Endothelial cell of umbilical vein (primary cell): Measurements from ENCODE around the gene NR3C1. TPM values are rescaled to one million over a fixed set of nuclear protein-coding genes. Genes with fewer than 3 reads are reported as not detected.

Experiments used
- BruUV-seq: library from RNA; stranded (reverse); fragments of 400-500 nt; replicated peaks from 2 replicates; lab custom pipeline; 2021; lab: Mats Ljungman, UMichigan
- CTCF ChIA-PET: fragments of 300-600, 350-600 bp; sonication (Branson Sonifier 250); formaldehyde crosslinking; loops from one replicate; lab custom pipeline; 2021; ENCODE audit warnings: antibody characterized with exemption, inconsistent platforms; lab: Charles Lee
- POLR2A ChIA-PET: fragments of 300-600, 350-600 bp; sonication (Branson Sonifier 250); formaldehyde crosslinking; loops from one replicate; lab custom pipeline; 2021; ENCODE audit warnings: antibody characterized with exemption, inconsistent platforms; lab: Charles Lee
- DNase-seq: peaks from one replicate; pipeline ENCODE4 v3.0.0-alpha.2; 2011; ENCODE audit warnings: low read depth, low spot score
- FAIRE-seq: peaks from 2 replicates; lab custom pipeline; 2011; peaks lifted over from hg19 to GRCh38; lab: Jason Lieb, UNC
- H2AFZ ChIP-seq: 2 replicates; pipeline ENCODE4 v1.6.0; 2012; ENCODE audit warnings: low read depth, low read length, control low read depth, inconsistent platforms
- H3K27ac ChIP-seq: 2 replicates; pipeline ENCODE4 v1.5.1; 2011; ENCODE audit warnings: low read depth, mild to moderate bottlenecking, control low read depth, low read length, moderate library complexity; ENCODE audit not compliant: insufficient read depth
- H3K27me3 ChIP-seq, 2 experiments: 2 replicates each; pipeline versions ENCODE4 v1.6.0 to v1.6.1; 2011; ENCODE audit warnings: low read length in 2 of 2, mixed read lengths in 1 of 2; ENCODE audit not compliant: control insufficient read depth in 2 of 2, insufficient read depth in 2 of 2
- H3K36me3 ChIP-seq, 2 experiments: 2 replicates in 1 of 2; 3 replicates in 1 of 2; pipeline ENCODE4 v1.5.1; 2011; ENCODE audit warnings: low read length in 2 of 2, mild to moderate bottlenecking in 1 of 2, moderate library complexity in 1 of 2; ENCODE audit not compliant: control insufficient read depth in 2 of 2, insufficient read depth in 2 of 2; ENCODE audit errors: extremely low read depth in 1 of 2
- H3K4me1 ChIP-seq: 3 replicates; pipeline ENCODE4 v1.5.1; 2011; ENCODE audit warnings: mild to moderate bottlenecking, low read length; ENCODE audit not compliant: control insufficient read depth, insufficient read depth; ENCODE audit errors: extremely low read depth
- H3K4me2 ChIP-seq: 2 replicates; pipeline ENCODE4 v1.6.1; 2011; ENCODE audit warnings: low read length, control low read depth, mixed read lengths; ENCODE audit not compliant: insufficient read depth
- H3K4me3 ChIP-seq, 3 experiments: fragments of 200-600 bp in 1 of 3; sonication (generic), shearing (Covaris generic) in 1 of 3; replicated peaks in 1 of 3; 2 replicates each; pipeline ENCODE4 v1.5.1; 2011 to 2016; ENCODE audit warnings: control low read depth in 3 of 3, low read length in 3 of 3, mild to moderate bottlenecking in 2 of 3, inconsistent platforms in 1 of 3, low read depth in 1 of 3, moderate library complexity in 1 of 3; ENCODE audit not compliant: insufficient read depth in 1 of 3
- H3K79me2 ChIP-seq: 2 replicates; pipeline ENCODE4 v1.6.0; 2012; ENCODE audit warnings: low read length, inconsistent platforms; ENCODE audit not compliant: control insufficient read depth, insufficient read depth
- H3K9ac ChIP-seq: replicated peaks from 2 replicates; pipeline ENCODE3; 2011; ENCODE audit warnings: low read length, control low read depth; ENCODE audit not compliant: insufficient read depth; ENCODE audit errors: extremely low read depth
- H3K9me1 ChIP-seq: replicated peaks from 3 replicates; pipeline ENCODE4 v1.6.0; 2011; ENCODE audit warnings: mild to moderate bottlenecking, low read length; ENCODE audit not compliant: control insufficient read depth, insufficient read depth; ENCODE audit errors: extremely low read depth
- H3K9me3 ChIP-seq: replicated peaks from 2 replicates; pipeline ENCODE4 v1.5.1; 2012; ENCODE audit warnings: low read length, inconsistent platforms; ENCODE audit not compliant: control insufficient read depth, insufficient read depth
- H4K20me1 ChIP-seq: replicated peaks from 2 replicates; pipeline ENCODE3; 2011; ENCODE audit warnings: mild to moderate bottlenecking, low read length; ENCODE audit not compliant: control insufficient read depth, insufficient read depth; ENCODE audit errors: extremely low read depth
- EZH2 ChIP-seq: IDR thresholded peaks from 2 replicates; pipeline ENCODE4 v1.6.1; 2012; ENCODE audit warnings: borderline replicate concordance, low read depth, mild to moderate bottlenecking, moderate library complexity, low read length, inconsistent platforms; ENCODE audit not compliant: severe bottlenecking
- MYC ChIP-seq: IDR thresholded peaks from one replicate; pipeline ENCODE4 v1.6.1; 2011; ENCODE audit warnings: mild to moderate bottlenecking, low read depth, low read length
- POLR2A ChIP-seq: IDR thresholded peaks from 2 replicates; pipeline ENCODE4 v1.6.1; 2012; ENCODE audit warnings: low read depth, mild to moderate bottlenecking, control low read depth, low read length
- dilution Hi-C: fragments of 300-500 bp; cut with MboI; formaldehyde crosslinking; loops from one replicate; pipeline ENCODE4 v1.15.0; 2019; ENCODE audit warnings: low sequenced_read_pairs; ENCODE audit not compliant: extremely low pct_ligation_motif_present
- intact Hi-C: fragments of 100-400 bp; cut with micrococcal nuclease; formaldehyde crosslinking; loops from one replicate; pipeline ENCODE4 v1.10.0; 2022
- polyA plus RNA-seq, 4 experiments: library from polyadenylated mRNA; depleted of rRNA in 3 of 4; stranded (reverse) in 3 of 4; unstranded in 1 of 4; fragments of >200 nt; gene quantifications; 2 replicates each; pipeline versions ENCODE4 v1.2.1 to v1.2.3, GENCODE V29; 2011 to 2012; ENCODE audit warnings: missing spikeins in 1 of 4
- total RNA-seq: library from RNA; stranded (reverse); gene quantifications from 2 replicates; pipeline ENCODE4 v1.2.3, GENCODE V29; 2021
- TF ChIP-seq, protein P1 (sequence below), 2 donors: IDR thresholded peaks; 1 replicate in 1 of 2; 2 replicates in 1 of 2; pipeline ENCODE4 v1.5.1; 2011; ENCODE audit warnings: low read length in 2 of 2, mild to moderate bottlenecking in 2 of 2, moderate library complexity in 2 of 2, control low read depth in 1 of 2, inconsistent platforms in 1 of 2, low read depth in 1 of 2; ENCODE audit not compliant: insufficient read depth in 1 of 2; ENCODE audit errors: extremely low read depth in 1 of 2

NR3C1 gene
- total and polyA plus RNA-seq, 2 donors (not counting 3 experiments of a cell fraction or from before 2014, with no cell fraction given) = 4.1 to 17.0 TPM

DNA sequence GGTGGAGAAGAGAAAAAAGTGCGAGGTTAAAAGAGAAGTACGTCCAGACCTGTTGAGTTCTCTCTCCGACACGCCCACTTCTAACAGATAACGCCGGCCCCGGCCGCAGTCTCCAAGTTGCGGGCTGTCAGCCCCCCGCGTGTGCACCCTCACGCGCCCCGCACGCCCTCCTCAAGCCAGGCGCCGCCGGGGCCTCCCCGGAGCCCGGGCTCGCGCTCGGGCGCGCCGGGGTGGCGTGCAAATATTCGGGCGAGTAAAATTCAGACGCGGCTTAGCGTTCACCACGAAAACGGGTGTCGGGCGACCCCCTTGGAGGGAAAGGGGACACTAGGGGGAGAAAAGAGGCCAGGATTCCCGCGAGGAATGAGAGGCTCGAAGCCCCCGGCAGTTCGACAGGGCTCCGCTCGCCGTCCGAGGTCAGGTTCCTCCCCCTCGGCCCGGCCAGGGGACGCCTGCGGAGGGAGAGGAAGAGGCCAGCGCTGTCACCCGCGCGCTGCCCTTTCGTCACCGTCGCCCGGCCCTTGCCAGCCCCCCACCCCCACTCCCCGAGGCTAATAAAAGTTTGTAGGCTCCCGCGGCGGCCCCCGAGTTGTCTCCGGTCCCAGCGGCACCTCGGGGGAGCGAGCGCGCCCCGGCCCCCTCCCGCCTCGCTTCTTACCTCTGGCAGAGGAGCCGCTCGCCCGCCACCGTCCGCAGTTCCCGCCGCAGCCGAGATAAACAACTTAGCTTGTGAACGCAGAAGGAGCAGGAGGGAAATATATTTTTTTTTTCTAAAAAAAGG, 743 bp downstream of the NR3C1 start:
- intact Hi-C loops (loop anchor here (1.0 to 10.0 kb wide), 9 partner anchors 88 to 688 kb away; no protein-coding TSS in a partner anchor), dilution Hi-C loops (no loop called here)
- Histone ChIP-seq H3K4me1 (peaks cover 49% of the 10 kb centered on the region), H3K27ac (peak overlapping the region; percentile 91), H4K20me1 (no peaks in the 10 kb centered on the region), H3K9ac (peak overlapping the region; percentile 95), H3K9me1 (no peaks in the 10 kb centered on the region), H3K36me3 (no peaks in the 10 kb centered on the region), H2AFZ (peak overlapping the region; percentile 89), H3K4me3 (peak overlapping the region; percentile 64 to 94 (median 87)), H3K9me3 (no peaks in the 10 kb centered on the region), H3K27me3 (no peaks in the 10 kb centered on the region), H3K79me2 (peaks cover 50% of the 10 kb centered on the region), H3K4me2 (peak overlapping the region; percentile 95)
- BruUV-seq = no TSS peak
- FAIRE-seq (no peak), DNase-seq (peak; percentile 41)
- ChIA-PET CTCF (interaction anchor here (0.7 to 2.8 kb wide), 29 partner anchors 9 to 795 kb away, joined by 3 to 35 read pairs (median 5); no protein-coding TSS in a partner anchor), POLR2A (interaction anchor here (0.7 to 1.2 kb wide), 2 partner anchors 366 to 476 kb away, joined by 4 to 5 read pairs; no protein-coding TSS in a partner anchor)
- TF ChIP-seq, protein P1, sequence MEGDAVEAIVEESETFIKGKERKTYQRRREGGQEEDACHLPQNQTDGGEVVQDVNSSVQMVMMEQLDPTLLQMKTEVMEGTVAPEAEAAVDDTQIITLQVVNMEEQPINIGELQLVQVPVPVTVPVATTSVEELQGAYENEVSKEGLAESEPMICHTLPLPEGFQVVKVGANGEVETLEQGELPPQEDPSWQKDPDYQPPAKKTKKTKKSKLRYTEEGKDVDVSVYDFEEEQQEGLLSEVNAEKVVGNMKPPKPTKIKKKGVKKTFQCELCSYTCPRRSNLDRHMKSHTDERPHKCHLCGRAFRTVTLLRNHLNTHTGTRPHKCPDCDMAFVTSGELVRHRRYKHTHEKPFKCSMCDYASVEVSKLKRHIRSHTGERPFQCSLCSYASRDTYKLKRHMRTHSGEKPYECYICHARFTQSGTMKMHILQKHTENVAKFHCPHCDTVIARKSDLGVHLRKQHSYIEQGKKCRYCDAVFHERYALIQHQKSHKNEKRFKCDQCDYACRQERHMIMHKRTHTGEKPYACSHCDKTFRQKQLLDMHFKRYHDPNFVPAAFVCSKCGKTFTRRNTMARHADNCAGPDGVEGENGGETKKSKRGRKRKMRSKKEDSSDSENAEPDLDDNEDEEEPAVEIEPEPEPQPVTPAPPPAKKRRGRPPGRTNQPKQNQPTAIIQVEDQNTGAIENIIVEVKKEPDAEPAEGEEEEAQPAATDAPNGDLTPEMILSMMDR (IDR thresholded peaks at IDR 0.05; ENCODE audit: extremely low read depth in 1 of 2, insufficient read depth in 1 of 2, low read depth in 1 of 2, low read length in 2 of 2) = no peak
- TF ChIP-seq POLR2A = no peak
- no peak for TF ChIP-seq EZH2
- TF ChIP-seq MYC = no peak
